Astrocyte (in vitro differentiated cells and primary cell): Measurements from ENCODE around the gene HOXB4.

ENCODE experiments used
- CTCF ChIP-seq: IDR thresholded peaks from 2 replicates; pipeline ENCODE4 v1.5.1; 2011; ENCODE audit warnings: low read depth, mild to moderate bottlenecking, inconsistent platforms, low read length, moderate library complexity; ENCODE audit not compliant: insufficient read depth
- EZH2 ChIP-seq: IDR thresholded peaks from 2 replicates; pipeline ENCODE4 v1.6.1; 2012; ENCODE audit warnings: mild to moderate bottlenecking, low read length, inconsistent platforms; ENCODE audit not compliant: insufficient read depth

GRCh38 chr17:48537316-48537715 lies 40.8 kb downstream of the HOXB4 start:
- no peak for TF ChIP-seq CTCF
- TF ChIP-seq EZH2, result no peak
